Activated gamma-delta T cell treated with Interleukin-2 at 50 U/mL for 16 hours (primary cell): Measurements from ENCODE around the gene LRP8.
A peak's percentile ranks its signal among the peaks of the same experiment; 100 is the strongest.

Experiments used
- DNase-seq: peaks from one replicate; pipeline ENCODE4 v3.0.0-alpha.2; 2020

LRP8 gene

GRCh38 chr1:53256511-53257453 lies 71.1 kb downstream of the LRP8 start:
- DNase-seq = no peak

GRCh38 chr1:53255031-53255430 lies 72.8 kb downstream of the LRP8 start:
- DNase-seq = no peak

- no peak for DNase-seq
Measured at GRCh38 chr1:53254011-53254640, 73.7 kb downstream of the LRP8 start.

GRCh38 chr1:53250325-53250724 lies 77.5 kb downstream of the LRP8 start:
- DNase-seq = no peak

GRCh38 chr1:53249706-53250105 lies 78.2 kb downstream of the LRP8 start:
- no peak for DNase-seq

GRCh38 chr1:53246261-53247134 lies 81.4 kb downstream of the LRP8 start:
- DNase-seq = no peak

GRCh38 chr1:53244141-53244540 lies 83.7 kb downstream of the LRP8 start:
- no peak for DNase-seq

GRCh38 chr1:53242381-53242780 lies 85.5 kb downstream of the LRP8 start:
- DNase-seq = no peak

- DNase-seq = no peak
Measured at GRCh38 chr1:53241828-53242227, 86.0 kb downstream of the LRP8 start.

- DNase-seq = peak; percentile 92
Measured at GRCh38 chr1:53238197-53239155, 89.4 kb downstream of the LRP8 start, which contains the start of gene MAGOH. Gene MAGOH (minus strand): TSS chr1:53238518. CDS start chr1:53238448, 70 bp downstream.

- DNase-seq = no peak
Measured at GRCh38 chr1:53237638-53238037, 90.2 kb downstream of the LRP8 start.

GRCh38 chr1:53220962-53221286 lies 106.9 kb downstream of the LRP8 start:
- DNase-seq = no peak

GRCh38 chr1:53220171-53220961 lies 107.5 kb downstream of the LRP8 start, which contains the start of gene CZIB:
Gene CZIB (minus strand): TSS chr1:53220634. CDS start chr1:53220575, 59 bp downstream.
- DNase-seq = peak; percentile 91

GRCh38 chr1:53219711-53220110 lies 108.2 kb downstream of the LRP8 start:
- DNase-seq = no peak

GRCh38 chr1:53218201-53218600 lies 109.7 kb downstream of the LRP8 start:
- no peak for DNase-seq

GRCh38 chr1:53214376-53214940 lies 113.4 kb downstream of the LRP8 start:
- DNase-seq = no peak

GRCh38 chr1:53210954-53211353 lies 116.9 kb downstream of the LRP8 start:
- no peak for DNase-seq

GRCh38 chr1:53210352-53210751 lies 117.5 kb downstream of the LRP8 start:
- no peak for DNase-seq

GRCh38 chr1:53207726-53208125 lies 120.1 kb downstream of the LRP8 start:
- no peak for DNase-seq

GRCh38 chr1:53206735-53207379 lies 121.0 kb downstream of the LRP8 start:
- no peak for DNase-seq
